ENCODE measurements around the gene TBC1D8B. TPM values are rescaled to one million over a fixed set of nuclear protein-coding genes. Genes with fewer than 3 reads are reported as not detected.
A peak's percentile ranks its signal among the peaks of the same experiment; 100 is the strongest.
"Not testable (repeated sequence)": the region's sequence is repeated elsewhere in the genome, so short reads cannot be mapped to it uniquely, and the experiment has no call there.

Gene TBC1D8B
- total and polyA plus RNA-seq, 2 of the 13 experiments (the other 11 are each of a cell fraction or from before 2014, with no cell fraction given) = 6.2 to 7.2 TPM

DNA sequence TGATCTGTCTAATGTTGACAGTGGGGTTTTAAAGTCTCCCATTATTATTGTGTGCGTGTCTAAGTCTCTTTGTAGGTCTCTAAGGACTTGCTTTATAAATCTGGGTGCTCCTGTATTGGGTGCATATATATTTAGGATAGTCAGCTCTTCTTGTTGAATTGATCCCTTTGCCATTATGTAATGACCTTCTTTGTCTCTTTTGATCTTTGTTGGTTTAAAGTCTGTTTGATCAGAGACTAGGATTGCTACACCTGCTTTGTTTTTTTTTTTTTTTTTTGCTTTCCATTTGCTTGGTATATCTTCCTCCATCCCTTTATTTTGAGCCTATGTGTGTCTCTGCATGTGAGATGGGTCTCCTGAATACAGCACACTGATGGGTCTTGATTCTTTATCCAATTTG, 33.2 kb upstream of the TBC1D8B start:
- WGBS (ENCODE audit: low lambda C conversion rate) = 0% methylated on average over 1 of the region's 1 CpG
- BruUV-seq (replicated peaks); H3K9me3 ChIP-seq (ENCODE audit: low read length); POLR2A ChIA-PET; H3K27me3 ChIP-seq (ENCODE audit: control insufficient read depth in 1 of 2, insufficient read depth in 2 of 2, low read length in 2 of 2); in situ Hi-C loops (cut with HindIII; ENCODE audit: extremely low pct_ligation_motif_present, low pct_unique_long_range_greater_than_20kb); H3K36me3 ChIP-seq (replicated peaks in 1 of 2; ENCODE audit: control insufficient read depth in 1 of 2, insufficient read depth in 2 of 2, low read length in 2 of 2); H3K4me2 ChIP-seq (ENCODE audit: low read depth, low read length); H3K9ac ChIP-seq (ENCODE audit: insufficient read depth, low read depth, low read length); H3K79me2 ChIP-seq (ENCODE audit: insufficient read depth, low read length); DNase-seq (ENCODE audit: low spot score); H4K20me1 ChIP-seq (ENCODE audit: insufficient read depth, low read length); CTCF ChIA-PET (ENCODE audit: low intra/inter-chr PET ratio, low total read pairs); H2AFZ ChIP-seq (ENCODE audit: low read length); intact Hi-C loops (cut with micrococcal nuclease; ENCODE audit: unreplicated experiment); H3K4me3 ChIP-seq (replicated peaks in 1 of 3; ENCODE audit: insufficient read depth in 1 of 3, low read depth in 2 of 3, low read length in 3 of 3); H3K27ac ChIP-seq (ENCODE audit: extremely low read length, insufficient read depth, low read length); ATAC-seq; TF ChIP-seq SOX6, SOX13 (IDR thresholded peaks at IDR 0.05): not testable (repeated sequence)
- FAIRE-seq = peak; percentile 12
- TF ChIP-seq SOX6 (CRISPR knock-in tag; IDR thresholded peaks at IDR 0.05) = peak; percentile 75; the same call in 1 of the 2 replicates
- TF ChIP-seq CEBPG (CRISPR knock-in tag; IDR thresholded peaks at IDR 0.05) = peak; percentile 48
- 0 out of 2 replicates have a peak, but pooled peaks have one; percentile 26 for TF ChIP-seq FOXA3 (CRISPR knock-in tag; IDR thresholded peaks at IDR 0.05)
- TF ChIP-seq, protein P1, sequence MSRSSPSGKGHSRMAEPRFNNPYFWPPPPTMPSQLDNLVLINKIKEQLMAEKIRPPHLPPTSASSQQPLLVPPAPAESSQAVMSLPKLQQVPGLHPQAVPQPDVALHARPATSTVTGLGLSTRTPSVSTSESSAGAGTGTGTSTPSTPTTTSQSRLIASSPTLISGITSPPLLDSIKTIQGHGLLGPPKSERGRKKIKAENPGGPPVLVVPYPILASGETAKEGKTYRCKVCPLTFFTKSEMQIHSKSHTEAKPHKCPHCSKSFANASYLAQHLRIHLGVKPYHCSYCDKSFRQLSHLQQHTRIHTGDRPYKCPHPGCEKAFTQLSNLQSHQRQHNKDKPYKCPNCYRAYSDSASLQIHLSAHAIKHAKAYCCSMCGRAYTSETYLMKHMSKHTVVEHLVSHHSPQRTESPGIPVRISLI (CRISPR knock-in tag; IDR thresholded peaks at IDR 0.05; ENCODE audit: borderline replicate concordance) = peak; percentile 79
- 0 out of 2 replicates have a peak, but pooled peaks have one; percentile 18 for TF ChIP-seq BCL6 (CRISPR knock-in tag; IDR thresholded peaks at IDR 0.05)
- peak; percentile 63; the same call in 1 of the 2 replicates for TF ChIP-seq TCF7 (IDR thresholded peaks at IDR 0.05; ENCODE audit: low read depth)
- peak; percentile 61; the same call in 1 of the 2 replicates for TF ChIP-seq SOX5 (CRISPR knock-in tag; IDR thresholded peaks at IDR 0.05; ENCODE audit: borderline replicate concordance)
- peak in 1 of 2 experiments; percentile 77; a peak in 2 of 4 replicates for TF ChIP-seq SOX13 (CRISPR knock-in tag; conservative IDR thresholded peaks at IDR 0.05 in 1 of 2, IDR thresholded peaks at IDR 0.05 in 1 of 2)
- TF ChIP-seq, protein P2, sequence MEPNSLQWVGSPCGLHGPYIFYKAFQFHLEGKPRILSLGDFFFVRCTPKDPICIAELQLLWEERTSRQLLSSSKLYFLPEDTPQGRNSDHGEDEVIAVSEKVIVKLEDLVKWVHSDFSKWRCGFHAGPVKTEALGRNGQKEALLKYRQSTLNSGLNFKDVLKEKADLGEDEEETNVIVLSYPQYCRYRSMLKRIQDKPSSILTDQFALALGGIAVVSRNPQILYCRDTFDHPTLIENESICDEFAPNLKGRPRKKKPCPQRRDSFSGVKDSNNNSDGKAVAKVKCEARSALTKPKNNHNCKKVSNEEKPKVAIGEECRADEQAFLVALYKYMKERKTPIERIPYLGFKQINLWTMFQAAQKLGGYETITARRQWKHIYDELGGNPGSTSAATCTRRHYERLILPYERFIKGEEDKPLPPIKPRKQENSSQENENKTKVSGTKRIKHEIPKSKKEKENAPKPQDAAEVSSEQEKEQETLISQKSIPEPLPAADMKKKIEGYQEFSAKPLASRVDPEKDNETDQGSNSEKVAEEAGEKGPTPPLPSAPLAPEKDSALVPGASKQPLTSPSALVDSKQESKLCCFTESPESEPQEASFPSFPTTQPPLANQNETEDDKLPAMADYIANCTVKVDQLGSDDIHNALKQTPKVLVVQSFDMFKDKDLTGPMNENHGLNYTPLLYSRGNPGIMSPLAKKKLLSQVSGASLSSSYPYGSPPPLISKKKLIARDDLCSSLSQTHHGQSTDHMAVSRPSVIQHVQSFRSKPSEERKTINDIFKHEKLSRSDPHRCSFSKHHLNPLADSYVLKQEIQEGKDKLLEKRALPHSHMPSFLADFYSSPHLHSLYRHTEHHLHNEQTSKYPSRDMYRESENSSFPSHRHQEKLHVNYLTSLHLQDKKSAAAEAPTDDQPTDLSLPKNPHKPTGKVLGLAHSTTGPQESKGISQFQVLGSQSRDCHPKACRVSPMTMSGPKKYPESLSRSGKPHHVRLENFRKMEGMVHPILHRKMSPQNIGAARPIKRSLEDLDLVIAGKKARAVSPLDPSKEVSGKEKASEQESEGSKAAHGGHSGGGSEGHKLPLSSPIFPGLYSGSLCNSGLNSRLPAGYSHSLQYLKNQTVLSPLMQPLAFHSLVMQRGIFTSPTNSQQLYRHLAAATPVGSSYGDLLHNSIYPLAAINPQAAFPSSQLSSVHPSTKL (CRISPR knock-in tag; IDR thresholded peaks at IDR 0.05) = peak; percentile 50
- TF ChIP-seq GATAD2A (CRISPR knock-in tag; IDR thresholded peaks at IDR 0.05) = 0 out of 2 replicates have a peak, but pooled peaks have one; percentile 32
- H3K4me1 ChIP-seq (ENCODE audit: insufficient read depth, low read length) = peaks cover 15% of the 10 kb centered on the region; the same call in 1 of the 2 replicates

Measured in HepG2 (cell line).